HepG2 (cell line): Measurements from ENCODE around the gene SIGLEC6. TPM values are rescaled to one million over a fixed set of nuclear protein-coding genes. Genes with fewer than 3 reads are reported as not detected.

ENCODE experiments used
- ARID2 ChIP-seq: sonication (generic); formaldehyde crosslinking; IDR thresholded peaks from 2 replicates; pipeline ENCODE4 v1.8.1; 2022; ENCODE audit warnings: mild to moderate bottlenecking, missing genetic modification reagents, borderline replicate concordance
- ATF2 ChIP-seq: sonication (generic); formaldehyde crosslinking; IDR thresholded peaks from 2 replicates; pipeline ENCODE4 v1.4.0; 2020; ENCODE audit warnings: missing genetic modification reagents
- HIC2 ChIP-seq: sonication (generic); formaldehyde crosslinking; IDR thresholded peaks from 2 replicates; pipeline ENCODE4 v1.9.0; 2022; ENCODE audit warnings: low read depth, missing genetic modification reagents
- MBNL3 ChIP-seq: fragments of 250-450 bp; sonication (Bioruptor Pico); conservative IDR thresholded peaks from 2 replicates; pipeline ENCODE4 v1.8.0; 2022; ENCODE audit warnings: mild to moderate bottlenecking, inconsistent platforms
- MTF1 ChIP-seq: sonication (generic); formaldehyde crosslinking; IDR thresholded peaks from 2 replicates; pipeline ENCODE4 v1.5.0; 2020; ENCODE audit warnings: missing genetic modification reagents
- SRSF1 ChIP-seq: fragments of 200-400 bp; formaldehyde crosslinking; optimal IDR thresholded peaks from 2 replicates; pipeline ENCODE3; 2017; ENCODE audit warnings: mild to moderate bottlenecking, low read depth, low read length, moderate library complexity
- ZBTB1 ChIP-seq: sonication (generic); formaldehyde crosslinking; IDR thresholded peaks from 2 replicates; pipeline ENCODE4 v1.4.0; 2020; ENCODE audit warnings: missing genetic modification reagents, borderline replicate concordance
- ZBTB33 ChIP-seq: sonication (generic); formaldehyde crosslinking; IDR thresholded peaks from 2 replicates; pipeline ENCODE4 v1.4.0; 2020; ENCODE audit warnings: missing genetic modification reagents
- ZFP37 ChIP-seq: sonication (generic); formaldehyde crosslinking; IDR thresholded peaks from 2 replicates; pipeline ENCODE4 v1.4.0; 2020; ENCODE audit warnings: missing genetic modification reagents, borderline replicate concordance
- ZFP90 ChIP-seq: sonication (generic); formaldehyde crosslinking; IDR thresholded peaks from 2 replicates; pipeline ENCODE4 v1.8.0; 2022; ENCODE audit warnings: missing genetic modification reagents, mild to moderate bottlenecking, inconsistent platforms, borderline replicate concordance
- ZNF296 ChIP-seq: sonication (generic); formaldehyde crosslinking; conservative IDR thresholded peaks from 2 replicates; pipeline ENCODE4 v1.5.0; 2020; ENCODE audit warnings: mild to moderate bottlenecking, missing genetic modification reagents
- ZNF367 ChIP-seq: sonication (generic); formaldehyde crosslinking; IDR thresholded peaks from 2 replicates; pipeline ENCODE4 v1.4.0; 2020; ENCODE audit warnings: missing genetic modification reagents, borderline replicate concordance
- ZNF546 ChIP-seq: sonication (generic); formaldehyde crosslinking; conservative IDR thresholded peaks from 2 replicates; pipeline ENCODE4 v1.8.1; 2023; ENCODE audit warnings: mild to moderate bottlenecking, missing genetic modification reagents
- ZNF672 ChIP-seq: sonication (generic); formaldehyde crosslinking; IDR thresholded peaks from 2 replicates; pipeline ENCODE4 v1.8.1; 2022; ENCODE audit warnings: missing genetic modification reagents
- ZSCAN9 ChIP-seq: IDR thresholded peaks from 2 replicates; pipeline ENCODE4 v1.6.1; 2016; ENCODE audit warnings: borderline replicate concordance
- polyA plus RNA-seq, 8 experiments: library from polyadenylated mRNA; depleted of rRNA in 3 of 8; stranded (reverse) in 7 of 8; unstranded in 1 of 8; fragments of >200 nt; fragmentation: Illumina TruSeq in 4 of 8; extraction: Trizol in 4 of 8; gene quantifications; 2 replicates each; pipeline versions ENCODE4 v1.2.1 to v1.2.3, GENCODE V29; 2011 to 2016; ENCODE audit warnings: low read depth in 4 of 8, missing spikeins in 1 of 8, mixed read lengths in 1 of 8; ENCODE audit not compliant: insufficient read depth in 1 of 8
- total RNA-seq, 5 experiments: library from RNA; depleted of rRNA; stranded (reverse); fragments of >200 nt; fragmentation: Illumina TruSeq; extraction: Trizol; gene quantifications; 2 replicates each; pipeline ENCODE4 v1.2.3, GENCODE V29; 2016; ENCODE audit warnings: low read depth in 1 of 5
- TF ChIP-seq, protein P1 (sequence below): sonication (generic); formaldehyde crosslinking; IDR thresholded peaks from 2 replicates; pipeline ENCODE4 v1.8.1; 2023; ENCODE audit warnings: mild to moderate bottlenecking, missing genetic modification reagents
- TF ChIP-seq, protein P2 (sequence below): sonication (generic); formaldehyde crosslinking; IDR thresholded peaks from 2 replicates; pipeline ENCODE4 v1.5.1; 2020; ENCODE audit warnings: missing genetic modification reagents, mild to moderate bottlenecking, borderline replicate concordance
- TF ChIP-seq, protein P3 (sequence below): IDR thresholded peaks from 2 replicates; pipeline ENCODE4 v1.6.1; 2016

Gene SIGLEC6
- total and polyA plus RNA-seq, 2 of the 13 experiments (the other 11 are each of a cell fraction or from before 2014, with no cell fraction given) = not detected

DNA sequence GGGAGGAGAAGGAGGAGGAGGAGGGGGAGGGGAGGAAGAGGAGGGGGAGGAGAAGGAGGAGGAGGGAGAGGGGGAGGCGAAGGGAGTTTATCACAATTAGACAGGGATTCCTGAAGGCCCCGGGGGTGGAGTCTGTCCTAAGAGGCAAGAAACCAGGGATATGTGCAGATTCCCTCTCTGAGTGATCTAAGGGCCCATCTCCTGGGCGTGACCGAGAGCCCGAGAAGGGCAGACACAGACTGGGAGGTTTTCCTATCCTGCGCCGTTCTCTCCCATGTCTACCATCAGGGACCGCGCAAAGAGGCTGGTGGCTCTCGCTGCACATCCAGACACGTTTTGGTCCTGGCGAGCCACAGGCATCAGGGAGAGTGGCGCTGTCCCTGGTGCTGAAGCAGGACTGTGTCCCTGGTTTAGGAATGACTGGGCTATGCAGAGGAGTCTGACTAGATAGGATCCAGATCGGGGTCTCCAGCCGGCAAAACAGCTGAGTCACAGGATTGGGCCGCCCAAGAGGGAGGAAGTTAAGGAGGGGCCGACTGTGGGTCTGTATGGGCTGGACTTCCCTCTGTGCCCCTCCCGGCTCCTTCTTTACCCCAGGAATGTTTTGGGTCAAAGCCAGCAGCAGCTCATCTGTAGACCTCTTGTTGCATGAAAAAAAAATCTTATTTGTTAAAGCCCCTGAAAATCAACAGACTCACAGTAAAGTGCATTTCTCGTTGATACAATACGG, 21.7 kb upstream of the SIGLEC6 start (continued):
- TF ChIP-seq ZNF367 (CRISPR knock-in tag) (peak; percentile 73; the same call in 1 of the 2 replicates), HIC2 (CRISPR knock-in tag) (no peak), ZFP90 (CRISPR knock-in tag) (peak; percentile 63; the same call in 1 of the 2 replicates), ZFP37 (peak; percentile 91; the same call in 1 of the 2 replicates), ZSCAN9 (CRISPR knock-in tag) (peak; percentile 97), ATF2 (CRISPR knock-in tag) (peak; percentile 75; the same call in 1 of the 2 replicates), ZBTB1 (CRISPR knock-in tag) (peak; percentile 61; the same call in 1 of the 2 replicates), ZNF546 (CRISPR knock-in tag) (peak; percentile 50; the same call in 1 of the 2 replicates), MBNL3 (CRISPR knock-in tag) (no peak), ARID2 (no peak), MTF1 (CRISPR knock-in tag) (peak; percentile 82; the same call in 1 of the 2 replicates), ZNF672 (CRISPR knock-in tag) (no peak), SRSF1 (no peak), ZNF296 (CRISPR knock-in tag) (0 out of 2 replicates have a peak, but pooled peaks have one; percentile 59), ZBTB33 (CRISPR knock-in tag) (no peak)
- TF ChIP-seq, protein P1, sequence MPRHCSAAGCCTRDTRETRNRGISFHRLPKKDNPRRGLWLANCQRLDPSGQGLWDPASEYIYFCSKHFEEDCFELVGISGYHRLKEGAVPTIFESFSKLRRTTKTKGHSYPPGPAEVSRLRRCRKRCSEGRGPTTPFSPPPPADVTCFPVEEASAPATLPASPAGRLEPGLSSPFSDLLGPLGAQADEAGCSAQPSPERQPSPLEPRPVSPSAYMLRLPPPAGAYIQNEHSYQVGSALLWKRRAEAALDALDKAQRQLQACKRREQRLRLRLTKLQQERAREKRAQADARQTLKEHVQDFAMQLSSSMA (CRISPR knock-in tag) = no peak
- TF ChIP-seq, protein P2, sequence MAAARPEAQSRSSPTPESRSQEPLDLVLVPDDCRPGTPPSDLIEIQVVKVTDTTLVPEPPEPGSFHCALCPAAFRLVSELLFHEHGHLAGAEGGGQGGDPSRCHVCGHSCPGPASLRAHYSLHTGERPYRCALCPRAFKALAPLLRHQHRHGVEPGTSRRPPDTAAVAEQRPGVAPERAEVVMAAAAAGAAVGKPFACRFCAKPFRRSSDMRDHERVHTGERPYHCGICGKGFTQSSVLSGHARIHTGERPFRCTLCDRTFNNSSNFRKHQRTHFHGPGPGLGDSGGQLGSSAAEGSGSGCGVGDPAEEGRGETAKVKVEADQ = no peak
- TF ChIP-seq, protein P3, sequence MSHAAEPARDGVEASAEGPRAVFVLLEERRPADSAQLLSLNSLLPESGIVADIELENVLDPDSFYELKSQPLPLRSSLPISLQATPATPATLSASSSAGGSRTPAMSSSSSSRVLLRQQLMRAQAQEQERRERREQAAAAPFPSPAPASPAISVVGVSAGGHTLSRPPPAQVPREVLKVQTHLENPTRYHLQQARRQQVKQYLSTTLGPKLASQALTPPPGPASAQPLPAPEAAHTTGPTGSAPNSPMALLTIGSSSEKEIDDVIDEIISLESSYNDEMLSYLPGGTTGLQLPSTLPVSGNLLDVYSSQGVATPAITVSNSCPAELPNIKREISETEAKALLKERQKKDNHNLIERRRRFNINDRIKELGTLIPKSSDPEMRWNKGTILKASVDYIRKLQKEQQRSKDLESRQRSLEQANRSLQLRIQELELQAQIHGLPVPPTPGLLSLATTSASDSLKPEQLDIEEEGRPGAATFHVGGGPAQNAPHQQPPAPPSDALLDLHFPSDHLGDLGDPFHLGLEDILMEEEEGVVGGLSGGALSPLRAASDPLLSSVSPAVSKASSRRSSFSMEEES (CRISPR knock-in tag) = peak; percentile 63
